Fibroblast of villous mesenchyme (primary cell): ENCODE measurements around the gene CDH12. TPM values are rescaled to one million over a fixed set of nuclear protein-coding genes. Genes with fewer than 3 reads are reported as not detected.

Source experiments
- DNase-seq: peaks from one replicate; pipeline ENCODE4 v3.0.0-alpha.2; 2010; ENCODE audit warnings: low read depth
- H3K4me3 ChIP-seq: 2 replicates; pipeline ENCODE4 v1.5.1; 2011; ENCODE audit warnings: low read depth, mild to moderate bottlenecking, low read length
- CTCF ChIP-seq: IDR thresholded peaks from 2 replicates; pipeline ENCODE4 v1.5.1; 2012; ENCODE audit warnings: low read depth, mild to moderate bottlenecking, low read length; ENCODE audit not compliant: insufficient read depth
- total RNA-seq: library from RNA; depleted of rRNA; stranded (reverse); fragments of >200 nt; gene quantifications from 2 replicates; pipeline ENCODE4 v1.2.3, GENCODE V29; 2012

The CDH12 gene
- total RNA-seq, 1 donor = not detected

- no peak overlapping the region for H3K4me3 ChIP-seq
- no peak for DNase-seq
- no peak for TF ChIP-seq CTCF
Observed at GRCh38 chr5:22432905-22433304, 420.2 kb downstream of the CDH12 start.

GRCh38 chr5:22431840-22432239 is 421.3 kb downstream of the CDH12 start:
- no peak for DNase-seq
- TF ChIP-seq CTCF = no peak
- H3K4me3 ChIP-seq = no peak overlapping the region

- no peak overlapping the region for H3K4me3 ChIP-seq
- no peak for DNase-seq
- no peak for TF ChIP-seq CTCF
Observed at GRCh38 chr5:22431406-22431805, 421.7 kb downstream of the CDH12 start.

- no peak for TF ChIP-seq CTCF
- no peak for DNase-seq
- H3K4me3 ChIP-seq = no peak overlapping the region
Observed at GRCh38 chr5:22411554-22412349, 441.4 kb downstream of the CDH12 start.

- TF ChIP-seq CTCF = no peak
- DNase-seq = no peak
- no peak overlapping the region for H3K4me3 ChIP-seq
Observed at GRCh38 chr5:22391956-22392355, 461.2 kb downstream of the CDH12 start.

- DNase-seq = no peak
- no peak overlapping the region for H3K4me3 ChIP-seq
- no peak for TF ChIP-seq CTCF
Observed at GRCh38 chr5:22390888-22391287, 462.3 kb downstream of the CDH12 start.
